Choroid plexus epithelial cell (primary cell): ENCODE data around the gene EPDR1.

Experiments
- DNase-seq: peaks from one replicate; pipeline ENCODE4 v3.0.0-alpha.2; 2010; ENCODE audit warnings: low read depth
- H3K4me3 ChIP-seq: 2 replicates; pipeline ENCODE4 v1.5.1; 2011; ENCODE audit warnings: low read depth, mild to moderate bottlenecking, control low read depth, low read length, moderate library complexity
- TF ChIP-seq, protein P1 (sequence below): conservative IDR thresholded peaks from 2 replicates; pipeline ENCODE4 v1.5.1; 2011; ENCODE audit warnings: low read depth, mild to moderate bottlenecking, control low read depth, inconsistent platforms, low read length, moderate library complexity

EPDR1 gene

GRCh38 chr7:37973915-37974314, 53.5 kb downstream of the EPDR1 start:
- no peak overlapping the region for H3K4me3 ChIP-seq
- TF ChIP-seq, protein P1, sequence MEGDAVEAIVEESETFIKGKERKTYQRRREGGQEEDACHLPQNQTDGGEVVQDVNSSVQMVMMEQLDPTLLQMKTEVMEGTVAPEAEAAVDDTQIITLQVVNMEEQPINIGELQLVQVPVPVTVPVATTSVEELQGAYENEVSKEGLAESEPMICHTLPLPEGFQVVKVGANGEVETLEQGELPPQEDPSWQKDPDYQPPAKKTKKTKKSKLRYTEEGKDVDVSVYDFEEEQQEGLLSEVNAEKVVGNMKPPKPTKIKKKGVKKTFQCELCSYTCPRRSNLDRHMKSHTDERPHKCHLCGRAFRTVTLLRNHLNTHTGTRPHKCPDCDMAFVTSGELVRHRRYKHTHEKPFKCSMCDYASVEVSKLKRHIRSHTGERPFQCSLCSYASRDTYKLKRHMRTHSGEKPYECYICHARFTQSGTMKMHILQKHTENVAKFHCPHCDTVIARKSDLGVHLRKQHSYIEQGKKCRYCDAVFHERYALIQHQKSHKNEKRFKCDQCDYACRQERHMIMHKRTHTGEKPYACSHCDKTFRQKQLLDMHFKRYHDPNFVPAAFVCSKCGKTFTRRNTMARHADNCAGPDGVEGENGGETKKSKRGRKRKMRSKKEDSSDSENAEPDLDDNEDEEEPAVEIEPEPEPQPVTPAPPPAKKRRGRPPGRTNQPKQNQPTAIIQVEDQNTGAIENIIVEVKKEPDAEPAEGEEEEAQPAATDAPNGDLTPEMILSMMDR, result no peak
- no peak for DNase-seq

DNA sequence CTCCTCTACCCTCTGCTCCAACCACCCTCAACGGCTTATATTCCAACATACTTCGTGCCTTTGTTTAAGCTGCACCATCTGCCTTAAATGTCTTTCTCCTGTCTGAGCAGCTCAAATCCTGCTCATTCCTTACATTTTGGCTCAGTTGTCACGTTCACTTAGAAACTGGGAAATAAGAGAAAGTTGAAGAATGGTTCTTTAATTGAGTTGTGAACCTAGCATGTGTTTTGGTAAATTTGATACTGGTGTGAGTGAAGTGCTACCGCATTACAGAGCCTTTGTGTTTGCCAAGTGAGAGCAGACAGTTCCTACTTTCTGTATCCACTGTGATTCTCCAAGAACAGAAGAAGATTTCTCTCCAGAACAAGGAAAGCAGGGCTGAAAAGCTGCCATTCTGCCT, 54.3 kb downstream of the EPDR1 start:
- no peak for DNase-seq
- no peak overlapping the region for H3K4me3 ChIP-seq
- TF ChIP-seq, protein P1, result no peak

DNA sequence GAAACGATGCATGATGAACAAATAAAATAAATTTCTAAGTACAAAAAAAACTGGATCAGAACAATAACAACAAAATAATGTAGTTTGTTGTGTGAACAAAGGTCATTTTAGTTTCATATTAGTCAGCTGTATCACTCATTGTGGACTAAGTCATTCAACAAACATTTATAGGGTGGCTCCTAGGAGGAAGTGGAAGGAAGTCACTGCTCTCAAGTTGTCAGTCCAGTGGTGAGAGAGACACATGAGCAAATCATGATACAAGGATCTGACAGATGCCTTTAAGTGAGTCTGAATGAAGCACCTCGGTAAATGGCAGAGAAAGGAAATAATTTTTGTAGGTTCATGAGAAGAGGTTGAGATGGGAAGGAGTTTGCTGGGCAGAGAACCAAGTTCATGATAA, 56.8 kb downstream of the EPDR1 start:
- TF ChIP-seq, protein P1, result no peak
- no peak for DNase-seq
- H3K4me3 ChIP-seq, result no peak overlapping the region

DNA sequence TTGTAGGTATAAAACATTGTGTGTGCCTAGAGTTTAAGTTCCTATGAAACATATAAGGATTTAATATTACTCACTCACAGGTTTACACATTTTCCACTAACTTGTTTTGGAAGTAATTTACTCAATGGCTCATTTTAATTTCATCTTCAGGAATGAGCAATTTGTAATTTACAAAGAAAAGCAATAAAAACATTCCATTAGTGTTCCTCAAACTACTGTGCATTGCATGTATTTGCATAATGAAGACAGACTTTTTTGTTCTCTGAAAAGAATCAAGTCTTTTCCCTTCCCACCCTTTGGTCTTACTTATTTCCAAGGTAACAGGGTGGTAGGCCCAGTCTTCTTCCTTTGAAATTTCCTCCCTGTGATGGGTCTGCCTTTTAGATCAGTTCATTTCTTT, 61.2 kb downstream of the EPDR1 start:
- DNase-seq, result no peak
- TF ChIP-seq, protein P1, result no peak
- H3K4me3 ChIP-seq, result no peak overlapping the region

- peak; percentile 31 for DNase-seq
- no peak overlapping the region for H3K4me3 ChIP-seq
- TF ChIP-seq, protein P1, result no peak
Measured at GRCh38 chr7:37982423-37982822, 62.0 kb downstream of the EPDR1 start.

- TF ChIP-seq, protein P1, result no peak
- no peak overlapping the region for H3K4me3 ChIP-seq
- DNase-seq, result no peak
Measured at GRCh38 chr7:37984750-37985390, 64.4 kb downstream of the EPDR1 start.

GRCh38 chr7:37986908-37987330, 66.5 kb downstream of the EPDR1 start:
- H3K4me3 ChIP-seq, result no peak overlapping the region
- DNase-seq, result peak; percentile 39
- TF ChIP-seq, protein P1, result no peak
